HG02763 (cell line): Measurements from ENCODE around the gene SORL1.

Experiments used
- ATAC-seq: cut with Tn5 transposase; IDR thresholded peaks from one replicate; pipeline ENCODE4 v1.9.1; 2021; ENCODE audit warnings: mild to moderate bottlenecking, moderate library complexity; ENCODE audit not compliant: unreplicated experiment

Gene SORL1

GRCh38 chr11:121559606-121560200 is 107.6 kb downstream of the SORL1 start:
- no peak for ATAC-seq

DNA sequence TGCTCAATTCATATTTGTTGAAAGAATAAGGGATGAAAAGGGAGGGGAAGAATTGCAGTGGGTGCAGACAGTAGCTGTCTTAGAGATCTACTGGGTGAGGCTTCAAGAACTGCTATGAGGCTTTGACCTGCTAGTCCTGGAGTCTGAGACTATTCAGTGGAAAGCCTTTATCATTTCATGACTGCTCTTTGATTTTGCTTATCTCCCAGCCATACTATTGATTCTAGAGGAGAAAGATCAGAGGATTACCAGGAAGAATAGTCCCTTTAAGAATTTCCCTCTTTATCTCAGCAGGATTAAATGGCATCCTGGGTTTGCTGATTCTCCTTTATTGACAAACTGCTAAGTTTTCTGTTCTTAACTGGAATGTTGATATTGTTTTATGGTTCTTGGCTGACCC is 108.1 kb downstream of the SORL1 start:
- no peak for ATAC-seq

DNA sequence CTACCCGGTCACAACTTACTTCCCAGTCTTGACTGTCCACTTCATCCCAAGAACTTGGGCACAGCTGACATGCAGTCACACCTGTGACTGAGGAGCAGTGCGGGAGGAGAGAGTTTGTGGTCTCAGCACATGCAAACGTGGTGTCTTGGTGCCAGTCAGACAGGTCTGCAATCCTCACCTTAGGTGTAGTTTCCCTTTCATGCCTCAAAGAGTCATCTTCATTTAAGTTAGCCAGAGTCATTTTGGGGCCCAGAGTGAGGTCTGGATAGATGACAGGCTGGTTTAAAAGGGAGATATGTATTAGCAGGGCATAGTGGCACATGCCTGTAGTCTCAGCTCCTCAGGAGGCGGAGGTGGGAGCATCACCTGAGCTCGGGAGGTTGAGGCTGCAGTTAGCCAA is 109.1 kb downstream of the SORL1 start:
- no peak for ATAC-seq

DNA sequence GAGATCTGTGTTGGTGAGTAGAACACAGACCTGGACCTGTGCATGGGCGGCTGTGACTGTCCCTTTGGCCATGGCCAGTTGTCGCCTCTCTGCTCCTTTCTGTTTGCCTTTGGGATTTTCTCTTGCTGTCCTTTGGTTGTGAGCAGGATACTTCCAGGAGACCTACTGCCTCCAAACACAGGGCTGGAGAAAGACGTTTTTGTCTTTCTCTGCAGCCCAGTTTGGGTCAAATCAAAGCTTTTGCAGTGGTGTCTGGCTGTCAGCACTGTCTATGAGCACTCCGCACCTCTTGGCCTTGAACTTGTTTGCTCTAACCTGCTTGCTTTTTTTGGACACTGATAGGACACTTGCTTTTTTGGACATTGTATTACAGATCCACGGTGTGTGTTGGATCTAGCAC is 109.6 kb downstream of the SORL1 start:
- no peak for ATAC-seq

- ATAC-seq, result no peak
Observed at GRCh38 chr11:121563003-121563402, 110.9 kb downstream of the SORL1 start.

- no peak for ATAC-seq
Observed at GRCh38 chr11:121563900-121564822, 112.0 kb downstream of the SORL1 start.

- no peak for ATAC-seq
Observed at GRCh38 chr11:121564948-121565684, 113.0 kb downstream of the SORL1 start.

- ATAC-seq, result no peak
Observed at GRCh38 chr11:121566279-121567168, 114.4 kb downstream of the SORL1 start.

GRCh38 chr11:121567995-121568394 is 115.9 kb downstream of the SORL1 start:
- ATAC-seq, result no peak

GRCh38 chr11:121569332-121570299 is 117.5 kb downstream of the SORL1 start:
- ATAC-seq, result peak; percentile 97

DNA sequence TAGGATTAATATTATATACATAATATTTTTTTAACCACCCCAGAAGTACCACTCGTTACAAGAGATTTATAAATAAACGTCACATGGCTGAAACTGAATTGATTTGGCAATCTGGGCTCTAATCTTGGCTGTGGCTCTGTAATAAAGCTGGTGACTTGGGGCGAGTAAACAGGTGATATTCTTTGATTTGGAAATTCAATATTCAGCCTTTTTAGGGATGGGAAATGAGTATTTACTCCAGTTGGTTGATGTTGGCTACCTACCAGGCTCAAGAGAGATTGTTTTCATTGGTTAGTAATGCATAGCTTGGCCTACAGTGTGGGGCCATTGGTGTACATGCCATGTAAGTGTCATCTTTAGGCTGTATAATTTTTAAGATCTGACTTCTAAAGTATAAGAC is 118.3 kb downstream of the SORL1 start:
- no peak for ATAC-seq

DNA sequence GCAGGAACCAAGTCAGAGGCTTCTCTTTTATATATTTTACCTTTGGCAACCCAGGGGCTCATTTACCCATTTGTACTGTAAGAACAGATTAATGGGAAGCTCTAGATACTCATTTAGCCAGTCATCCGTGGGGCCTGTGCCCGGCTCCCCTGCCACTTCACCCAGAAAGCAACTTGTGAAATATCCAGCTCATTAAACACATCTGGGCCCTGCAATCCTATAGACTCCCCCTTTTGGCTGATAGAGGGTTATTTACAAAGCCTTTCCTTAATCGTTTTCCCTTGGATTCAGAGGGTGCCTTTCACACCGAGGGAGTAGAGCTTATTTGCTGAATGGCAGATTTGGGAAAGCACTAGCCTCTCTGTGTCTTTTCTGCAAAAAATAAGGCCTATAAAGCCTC is 119.4 kb downstream of the SORL1 start:
- ATAC-seq, result no peak

- no peak for ATAC-seq
Observed at GRCh38 chr11:121572571-121573059, 120.5 kb downstream of the SORL1 start.

- ATAC-seq, result no peak
Observed at GRCh38 chr11:121574801-121575200, 122.7 kb downstream of the SORL1 start.

DNA sequence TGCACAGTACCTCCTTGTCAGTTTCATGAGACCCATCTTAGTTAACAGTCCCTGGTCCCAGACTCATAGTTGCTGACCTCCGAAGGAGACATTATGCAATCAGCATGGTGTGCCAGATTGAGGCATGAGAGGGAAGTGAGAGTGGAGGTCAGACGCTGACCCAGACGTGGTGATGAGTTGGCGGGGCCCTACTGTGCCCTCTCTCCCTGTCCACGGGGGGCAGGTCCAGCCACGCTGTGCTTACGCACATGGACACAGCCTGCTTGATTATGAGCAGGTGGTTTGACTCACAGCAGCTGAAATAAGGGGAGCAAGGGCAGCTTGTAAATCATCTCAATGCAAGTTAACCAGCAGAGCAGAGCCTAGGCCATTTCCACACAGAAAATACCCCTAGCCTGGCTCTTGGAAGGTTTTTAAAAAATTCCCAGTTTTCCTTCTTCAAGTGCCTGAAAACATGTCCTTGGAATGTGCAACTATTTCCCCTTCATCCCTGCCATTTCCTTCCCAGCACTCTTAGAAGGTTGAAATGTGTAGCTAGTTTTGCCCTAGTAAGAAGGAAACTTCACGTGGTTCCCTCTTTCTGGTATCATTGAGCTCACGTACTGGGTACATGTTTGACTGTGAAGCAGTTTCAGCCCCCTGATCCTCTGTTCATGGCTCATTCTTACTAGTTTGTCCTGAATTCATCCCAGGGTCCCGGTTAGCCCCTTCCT is 123.3 kb downstream of the SORL1 start:
- ATAC-seq, result peak; percentile 52

DNA sequence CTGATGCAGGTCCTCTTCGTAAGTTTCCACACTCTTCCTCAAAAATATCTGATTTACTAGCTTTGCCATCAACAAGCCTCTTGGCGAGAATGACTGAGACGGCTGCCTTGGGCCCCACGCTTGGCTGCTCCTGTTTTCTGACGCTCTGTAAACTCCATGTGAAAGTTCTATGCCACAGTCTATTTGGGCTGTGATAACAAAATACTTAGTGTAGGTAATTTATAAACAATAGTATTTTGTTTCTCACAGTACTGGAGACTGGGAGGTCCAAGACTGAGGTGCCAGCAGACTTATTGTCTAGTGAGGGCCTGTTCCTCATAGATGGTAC is 123.8 kb downstream of the SORL1 start:
- ATAC-seq, result peak; percentile 7

- no peak for ATAC-seq
Observed at GRCh38 chr11:121576531-121576930, 124.4 kb downstream of the SORL1 start.

- no peak for ATAC-seq
Observed at GRCh38 chr11:121577106-121577848, 125.2 kb downstream of the SORL1 start.
